Kidney (tissue), 14 donors: Measurements from ENCODE around the gene IRAK2. TPM values are rescaled to one million over a fixed set of nuclear protein-coding genes. Genes with fewer than 3 reads are reported as not detected.

Experiments used
- DNase-seq, 5 donors: peaks; one replicate each; pipeline ENCODE4 v3.0.0-alpha.2; 2013 to 2020
- FAIRE-seq: peaks from 2 replicates; lab custom pipeline; 2012; peaks lifted over from hg19 to GRCh38; lab: Jason Lieb, UNC
- H3K27ac ChIP-seq, 2 donors: one replicate each; pipeline ENCODE4 v1.7.0; 2013; ENCODE audit warnings: low read depth in 2 of 2, low read length in 2 of 2, inconsistent platforms in 1 of 2
- H3K27me3 ChIP-seq: one replicate; pipeline ENCODE4 v1.7.1; 2013; ENCODE audit warnings: low read length, inconsistent platforms; ENCODE audit not compliant: control insufficient read depth, insufficient read depth
- H3K36me3 ChIP-seq, 3 donors: one replicate each; pipeline versions ENCODE4 v1.7.0 to v1.7.1; 2013; ENCODE audit warnings: low read length in 3 of 3, control low read depth in 1 of 3, inconsistent platforms in 1 of 3; ENCODE audit not compliant: insufficient read depth in 3 of 3, control insufficient read depth in 2 of 3
- H3K4me1 ChIP-seq, 3 donors: one replicate each; pipeline versions ENCODE4 v1.7.0 to v1.7.1; 2013; ENCODE audit warnings: low read length in 3 of 3, inconsistent platforms in 1 of 3, low read depth in 1 of 3; ENCODE audit not compliant: control insufficient read depth in 2 of 3, insufficient read depth in 2 of 3
- H3K4me3 ChIP-seq, 3 donors: one replicate each; pipeline versions ENCODE4 v1.7.0 to v1.8.1; 2013; ENCODE audit warnings: low read length in 3 of 3, control low read depth in 1 of 3, inconsistent platforms in 1 of 3
- H3K9ac ChIP-seq, 3 donors: one replicate each; pipeline versions ENCODE4 v1.7.0 to v1.7.1; 2013; ENCODE audit warnings: low read length in 3 of 3, control low read depth in 1 of 3, inconsistent platforms in 1 of 3
- H3K9me3 ChIP-seq, 3 donors: one replicate each; pipeline versions ENCODE4 v1.7.0 to v1.7.1; 2013; ENCODE audit warnings: low read length in 3 of 3, control low read depth in 1 of 3, inconsistent platforms in 1 of 3; ENCODE audit not compliant: control insufficient read depth in 2 of 3, insufficient read depth in 1 of 3
- intact Hi-C: fragments of 100-400 bp; cut with DNase I; formaldehyde crosslinking; loops from one replicate; pipeline ENCODE4 v1.11.1; 2022
- polyA plus RNA-seq: library from polyadenylated mRNA; stranded (reverse); fragments of 350-450 nt; fragmentation: Illumina TruSeq; extraction: RNeasy Lipid Tissue Mini Kit (QIAGEN cat#74804); gene quantifications from one replicate; pipeline ENCODE4 v1.2.3, GENCODE V29; 2014; ENCODE audit warnings: low read depth, low replicate concordance; ENCODE audit not compliant: insufficient read depth
- total RNA-seq: library from RNA; stranded (reverse); fragmentation: NEBNext Ultra II Directional; extraction: Animal tissue kit (Norgen Biotek cat#: 25700); gene quantifications from one replicate; pipeline ENCODE4 v1.2.1, GENCODE V29; 2021
- TF ChIP-seq, protein P1 (sequence below): IDR thresholded peaks from 3 replicates; pipeline ENCODE4 v1.5.1; 2012; ENCODE audit warnings: mild to moderate bottlenecking, moderate library complexity, borderline replicate concordance; ENCODE audit not compliant: insufficient read depth; ENCODE audit errors: extremely low read depth
- donor health status: control.
- donor health status: control.
- donor health status: control.
- donor health status: control.
- donor health status: control.
- donor health status: DM: yes; HTN: yes; CAD: no.
- donor health status: Normal renal cell carcinoma (clear cell type).

The IRAK2 gene
- total and polyA plus RNA-seq, 2 donors from 2014 or later = 1.2 to 8.9 TPM

GRCh38 chr3:10189557-10190354, 25.0 kb downstream of the IRAK2 start:
- DNase-seq (peak in 2 of 5 donors; percentile 40 to 96), FAIRE-seq (no peak)
- intact Hi-C loops = no loop called here
- TF ChIP-seq, protein P1, sequence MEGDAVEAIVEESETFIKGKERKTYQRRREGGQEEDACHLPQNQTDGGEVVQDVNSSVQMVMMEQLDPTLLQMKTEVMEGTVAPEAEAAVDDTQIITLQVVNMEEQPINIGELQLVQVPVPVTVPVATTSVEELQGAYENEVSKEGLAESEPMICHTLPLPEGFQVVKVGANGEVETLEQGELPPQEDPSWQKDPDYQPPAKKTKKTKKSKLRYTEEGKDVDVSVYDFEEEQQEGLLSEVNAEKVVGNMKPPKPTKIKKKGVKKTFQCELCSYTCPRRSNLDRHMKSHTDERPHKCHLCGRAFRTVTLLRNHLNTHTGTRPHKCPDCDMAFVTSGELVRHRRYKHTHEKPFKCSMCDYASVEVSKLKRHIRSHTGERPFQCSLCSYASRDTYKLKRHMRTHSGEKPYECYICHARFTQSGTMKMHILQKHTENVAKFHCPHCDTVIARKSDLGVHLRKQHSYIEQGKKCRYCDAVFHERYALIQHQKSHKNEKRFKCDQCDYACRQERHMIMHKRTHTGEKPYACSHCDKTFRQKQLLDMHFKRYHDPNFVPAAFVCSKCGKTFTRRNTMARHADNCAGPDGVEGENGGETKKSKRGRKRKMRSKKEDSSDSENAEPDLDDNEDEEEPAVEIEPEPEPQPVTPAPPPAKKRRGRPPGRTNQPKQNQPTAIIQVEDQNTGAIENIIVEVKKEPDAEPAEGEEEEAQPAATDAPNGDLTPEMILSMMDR = no peak
- H3K9ac ChIP-seq = no peak overlapping the region
- H3K27me3 ChIP-seq = no peaks in the 10 kb centered on the region
- peak overlapping the region; percentile 64 to 85 for H3K27ac ChIP-seq
- H3K4me1 ChIP-seq = peaks cover 0 to 23% (median 22%) of the 10 kb centered on the region in 3 donors
- no peak overlapping the region for H3K4me3 ChIP-seq
- no peaks in the 10 kb centered on the region for H3K9me3 ChIP-seq
- H3K36me3 ChIP-seq = no peaks in the 10 kb centered on the region

- intact Hi-C loops = no loop called here
- no peaks in the 10 kb centered on the region for H3K36me3 ChIP-seq
- peak overlapping the region; percentile 59 to 60 for H3K27ac ChIP-seq
- H3K9ac ChIP-seq = no peak overlapping the region
- no peaks in the 10 kb centered on the region for H3K9me3 ChIP-seq
- DNase-seq (peak; percentile 69 to 87 (median 75)), FAIRE-seq (no peak)
- H3K4me3 ChIP-seq = no peak overlapping the region
- TF ChIP-seq, protein P1 = no peak
- peaks cover 0 to 24% (median 23%) of the 10 kb centered on the region in 3 donors for H3K4me1 ChIP-seq
- H3K27me3 ChIP-seq = no peaks in the 10 kb centered on the region
Measured at GRCh38 chr3:10192953-10193691, 28.4 kb downstream of the IRAK2 start.

- DNase-seq = no peak
- no peaks in the 10 kb centered on the region for H3K9me3 ChIP-seq
- no peaks in the 10 kb centered on the region for H3K27me3 ChIP-seq
- H3K27ac ChIP-seq = peak overlapping the region; percentile 26 to 29
- no peaks in the 10 kb centered on the region for H3K36me3 ChIP-seq
- TF ChIP-seq, protein P1 = no peak
- no peak overlapping the region for H3K9ac ChIP-seq
- FAIRE-seq = no peak
- H3K4me1 ChIP-seq = peaks cover 0 to 24% (median 24%) of the 10 kb centered on the region in 3 donors
- no peak overlapping the region for H3K4me3 ChIP-seq
- intact Hi-C loops = no loop called here
Measured at GRCh38 chr3:10193692-10194327, 29.1 kb downstream of the IRAK2 start.
